ENCODE results near the gene SMAD6. TPM values are rescaled to one million over a fixed set of nuclear protein-coding genes. Genes with fewer than 3 reads are reported as not detected.

Gene SMAD6
- total and polyA plus RNA-seq, 9 of the 15 experiments (the other 6 are each of a cell fraction or from before 2014, with no cell fraction given) = 0.10 to 15.5 (median 3.7) TPM

DNA sequence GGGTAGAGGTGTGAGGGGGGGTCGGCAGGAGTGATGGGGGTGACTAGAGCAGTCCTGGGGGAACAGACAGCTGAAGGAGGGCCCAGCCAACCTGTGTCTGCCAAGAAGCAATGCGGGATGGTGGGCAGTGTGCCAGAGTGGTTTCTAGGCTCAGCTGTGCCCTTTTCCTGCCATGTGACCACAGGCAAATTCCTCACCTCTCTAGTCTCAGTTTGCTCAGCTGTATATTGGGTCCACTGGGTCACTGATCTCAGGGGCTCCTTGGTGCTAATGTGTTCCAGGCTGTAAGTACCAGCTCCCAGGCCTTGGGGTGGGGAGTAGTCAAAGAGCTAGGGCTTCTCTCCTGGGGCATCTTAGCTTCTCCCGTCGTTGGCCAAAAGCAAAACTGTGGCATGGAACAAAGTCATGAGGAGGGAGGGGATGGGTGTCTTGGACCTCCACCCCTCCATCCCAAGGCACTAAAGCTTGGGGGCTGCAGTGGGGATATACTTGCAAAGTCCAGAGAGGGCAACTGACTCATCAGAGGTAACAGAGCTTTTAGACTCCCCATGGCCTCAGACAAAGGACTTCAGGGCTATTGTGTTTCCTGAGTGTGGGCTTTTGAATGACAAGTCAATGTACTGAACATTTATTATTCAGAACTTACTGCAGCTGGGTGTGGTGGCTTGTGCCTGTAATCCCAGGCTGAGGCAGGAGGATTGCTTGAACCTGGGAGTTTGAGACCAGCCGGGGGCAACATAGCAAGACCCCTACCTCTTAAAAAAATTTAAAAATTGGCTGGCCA is 20.9 kb downstream of the SMAD6 start:
- no peak overlapping the region for H3K4me3 ChIP-seq
- peaks cover 20% of the 10 kb centered on the region; the same call in 2 of the 3 replicates for H3K36me3 ChIP-seq (ENCODE audit: control insufficient read depth, insufficient read depth, low read length)
- no peaks in the 10 kb centered on the region for H3K9me3 ChIP-seq (replicated peaks; ENCODE audit: control insufficient read depth, insufficient read depth, low read depth, low read length)
- POLR2A ChIA-PET = interaction anchor here (0.6 to 1.3 kb wide), 7 partner anchors 9 to 1367 kb away, joined by 3 to 4 read pairs (median 3); no protein-coding TSS in a partner anchor
- intact Hi-C loops (cut with micrococcal nuclease) (no loop called here), in situ Hi-C loops (cut with MboI) (no loop called here)
- H3K27me3 ChIP-seq (ENCODE audit: control insufficient read depth in 2 of 2, insufficient read depth in 2 of 2, low read length in 2 of 2) = no peaks in the 10 kb centered on the region
- BruUV-seq (replicated peaks) = no TSS peak
- 66% methylated on average over 5 of the region's 5 CpGs for WGBS (ENCODE audit: insufficient coverage, low coverage, missing lambda C conversion rate)
- no peak overlapping the region for H3K4me2 ChIP-seq (ENCODE audit: insufficient read depth, low read length)
- H3K4me1 ChIP-seq (replicated peaks in 1 of 2; ENCODE audit: control insufficient read depth in 2 of 2, insufficient read depth in 2 of 2, low read length in 2 of 2) = peaks cover 36 to 51% of the 10 kb centered on the region in 2 experiments; a peak in 4 of 5 replicates
- CTCF ChIA-PET (ENCODE audit: low intra/inter-chr PET ratio) = no interaction called here
- no peak for DNase-seq (ENCODE audit: extremely low read depth in 1 of 4, low spot score in 3 of 4)
- peaks cover 15% of the 10 kb centered on the region; the same call in 1 of the 2 replicates for H4K20me1 ChIP-seq (replicated peaks; ENCODE audit: control insufficient read depth, insufficient read depth, low read length)
- H2AFZ ChIP-seq (ENCODE audit: low read depth, low read length) = no peak overlapping the region
- no peak overlapping the region for H3K27ac ChIP-seq (ENCODE audit: extremely low read depth, low read depth, low read length)
- no peak for ATAC-seq
- H3K79me2 ChIP-seq (ENCODE audit: control insufficient read depth, insufficient read depth, low read length) = peaks cover 52% of the 10 kb centered on the region
- no peak for FAIRE-seq
- H3K9ac ChIP-seq (ENCODE audit: insufficient read depth in 1 of 2, low read depth in 2 of 2, low read length in 2 of 2) = no peak overlapping the region
- peaks cover 4% of the 10 kb centered on the region for H3K9me1 ChIP-seq (ENCODE audit: control insufficient read depth, insufficient read depth, low read length)
- TF ChIP-seq BCOR (IDR thresholded peaks at IDR 0.05) = peak; percentile 83
- no peak for TF ChIP-seq TAF1 (IDR thresholded peaks at IDR 0.05; ENCODE audit: control insufficient read depth, extremely low read depth, insufficient read depth, low read length, severe bottlenecking)
- TF ChIP-seq, protein P1, sequence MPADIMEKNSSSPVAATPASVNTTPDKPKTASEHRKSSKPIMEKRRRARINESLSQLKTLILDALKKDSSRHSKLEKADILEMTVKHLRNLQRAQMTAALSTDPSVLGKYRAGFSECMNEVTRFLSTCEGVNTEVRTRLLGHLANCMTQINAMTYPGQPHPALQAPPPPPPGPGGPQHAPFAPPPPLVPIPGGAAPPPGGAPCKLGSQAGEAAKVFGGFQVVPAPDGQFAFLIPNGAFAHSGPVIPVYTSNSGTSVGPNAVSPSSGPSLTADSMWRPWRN (IDR thresholded peaks at IDR 0.05; ENCODE audit: low read depth) = no peak
- TF ChIP-seq ZC3H8 (IDR thresholded peaks at IDR 0.05) = no peak
- peak; percentile 51 to 75; a peak in 3 of 4 replicates for TF ChIP-seq KDM1A (IDR thresholded peaks at IDR 0.05)
- TF ChIP-seq ZNF311 (CRISPR knock-in tag; IDR thresholded peaks at IDR 0.05) = no peak
- TF ChIP-seq RBM25 (IDR thresholded peaks at IDR 0.05; ENCODE audit: low read depth, low read length, severe bottlenecking) = peak; percentile 83
- no peak for TF ChIP-seq COPS2 (conservative IDR thresholded peaks at IDR 0.05)
- TF ChIP-seq SETDB1 (IDR thresholded peaks at IDR 0.05; ENCODE audit: low read length) = no peak
- no peak for TF ChIP-seq C11orf30 (IDR thresholded peaks at IDR 0.05; ENCODE audit: low read depth)
- peak; percentile 57; the same call in 1 of the 2 replicates for TF ChIP-seq HDAC2 (IDR thresholded peaks at IDR 0.05)
- TF ChIP-seq ILK (tag; IDR thresholded peaks at IDR 0.05; ENCODE audit: borderline replicate concordance, low read depth) = no peak
- no peak for TF ChIP-seq NR2C2 (CRISPR knock-in tag; IDR thresholded peaks at IDR 0.05)
- TF ChIP-seq NR2C2 (tag; IDR thresholded peaks at IDR 0.05) = no peak
- TF ChIP-seq SIN3A (IDR thresholded peaks at IDR 0.05; ENCODE audit: borderline replicate concordance in 2 of 2, control insufficient read depth in 1 of 2, low read depth in 2 of 2, low read length in 2 of 2) = no peak
- TF ChIP-seq ADNP (tag; IDR thresholded peaks at IDR 0.05) = peak; percentile 63
- no peak for TF ChIP-seq STAT6 (CRISPR knock-in tag; IDR thresholded peaks at IDR 0.05)
- TF ChIP-seq LEF1 (IDR thresholded peaks at IDR 0.05) = no peak
- TF ChIP-seq, protein P2, sequence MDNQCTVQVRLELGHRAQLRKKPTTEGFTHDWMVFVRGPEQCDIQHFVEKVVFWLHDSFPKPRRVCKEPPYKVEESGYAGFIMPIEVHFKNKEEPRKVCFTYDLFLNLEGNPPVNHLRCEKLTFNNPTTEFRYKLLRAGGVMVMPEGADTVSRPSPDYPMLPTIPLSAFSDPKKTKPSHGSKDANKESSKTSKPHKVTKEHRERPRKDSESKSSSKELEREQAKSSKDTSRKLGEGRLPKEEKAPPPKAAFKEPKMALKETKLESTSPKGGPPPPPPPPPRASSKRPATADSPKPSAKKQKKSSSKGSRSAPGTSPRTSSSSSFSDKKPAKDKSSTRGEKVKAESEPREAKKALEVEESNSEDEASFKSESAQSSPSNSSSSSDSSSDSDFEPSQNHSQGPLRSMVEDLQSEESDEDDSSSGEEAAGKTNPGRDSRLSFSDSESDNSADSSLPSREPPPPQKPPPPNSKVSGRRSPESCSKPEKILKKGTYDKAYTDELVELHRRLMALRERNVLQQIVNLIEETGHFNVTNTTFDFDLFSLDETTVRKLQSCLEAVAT (IDR thresholded peaks at IDR 0.05) = no peak

Data from K562 (cell line).